Measurements from ENCODE around the gene MKS1. TPM values are rescaled to one million over a fixed set of nuclear protein-coding genes. Genes with fewer than 3 reads are reported as not detected.

The MKS1 gene
- total and polyA plus RNA-seq, 2 donors (not counting 1 experiment from before 2014, with no cell fraction given), result 8.7 to 17.8 TPM

- Histone ChIP-seq H3K4me1 (ENCODE audit: control insufficient read depth, extremely low read depth, insufficient read depth, low read length) (no peaks in the 10 kb centered on the region), H3K4me2 (ENCODE audit: extremely low read depth, insufficient read depth, low read length) (no peak within 1 kb of the TSS), H3K27ac (ENCODE audit: insufficient read depth, low read length) (no peak within 1 kb of the TSS), H4K20me1 (ENCODE audit: control insufficient read depth, extremely low read depth, insufficient read depth, low read length) (no peaks in the 10 kb centered on the region), H3K9me3 (ENCODE audit: control insufficient read depth, insufficient read depth, low read depth, low read length) (no peaks in the 10 kb centered on the region), H3K9ac (ENCODE audit: insufficient read depth, low read length) (no peak within 1 kb of the TSS), H3K4me3 (replicated peaks in 1 of 4; ENCODE audit: control extremely low read depth in 1 of 4, insufficient read depth in 1 of 4, low read depth in 3 of 4, low read length in 4 of 4) (no peak within 1 kb of the TSS), H3K79me2 (ENCODE audit: control insufficient read depth, insufficient read depth, low read length) (no peaks in the 10 kb centered on the region), H3K27me3 (ENCODE audit: control insufficient read depth, insufficient read depth, low read length) (peaks cover 20% of the 10 kb centered on the region), H3K36me3 (ENCODE audit: control insufficient read depth, insufficient read depth, low read length) (no peaks in the 10 kb centered on the region), H2AFZ (ENCODE audit: low read length) (no peak within 1 kb of the TSS)
- TF ChIP-seq EZH2 (IDR thresholded peaks at IDR 0.05; ENCODE audit: low read length, missing control alignments) (no peak), CTCF (conservative IDR thresholded peaks at IDR 0.05 in 1 of 2, IDR thresholded peaks at IDR 0.05 in 1 of 2; ENCODE audit: low read depth in 1 of 2, low read length in 2 of 2) (no peak)
- DNase-seq (ENCODE audit: low read depth in 2 of 2), result no peak
Observed at GRCh38 chr17:58238147-58238634, 19.1 kb upstream of the MKS1 start, which contains the start of gene LPO. Gene LPO, plus strand, starts transcription at chr17:58238584. Its CDS starts 4,396 bp downstream, at chr17:58242980.

- no peak overlapping the region for H2AFZ ChIP-seq (ENCODE audit: low read length)
- no peaks in the 10 kb centered on the region for H4K20me1 ChIP-seq (ENCODE audit: control insufficient read depth, extremely low read depth, insufficient read depth, low read length)
- no peaks in the 10 kb centered on the region for H3K79me2 ChIP-seq (ENCODE audit: control insufficient read depth, insufficient read depth, low read length)
- TF ChIP-seq CTCF (conservative IDR thresholded peaks at IDR 0.05 in 1 of 2, IDR thresholded peaks at IDR 0.05 in 1 of 2; ENCODE audit: low read depth in 1 of 2, low read length in 2 of 2) (no peak), EZH2 (IDR thresholded peaks at IDR 0.05; ENCODE audit: low read length, missing control alignments) (no peak)
- H3K4me3 ChIP-seq (replicated peaks in 1 of 4; ENCODE audit: control extremely low read depth in 1 of 4, insufficient read depth in 1 of 4, low read depth in 3 of 4, low read length in 4 of 4), result no peak overlapping the region
- H3K4me2 ChIP-seq (ENCODE audit: extremely low read depth, insufficient read depth, low read length), result no peak overlapping the region
- no peak for DNase-seq (ENCODE audit: low read depth in 2 of 2)
- H3K36me3 ChIP-seq (ENCODE audit: control insufficient read depth, insufficient read depth, low read length), result no peaks in the 10 kb centered on the region
- H3K9me3 ChIP-seq (ENCODE audit: control insufficient read depth, insufficient read depth, low read depth, low read length), result no peaks in the 10 kb centered on the region
- no peak overlapping the region for H3K27ac ChIP-seq (ENCODE audit: insufficient read depth, low read length)
- no peak overlapping the region for H3K9ac ChIP-seq (ENCODE audit: insufficient read depth, low read length)
- no peaks in the 10 kb centered on the region for H3K4me1 ChIP-seq (ENCODE audit: control insufficient read depth, extremely low read depth, insufficient read depth, low read length)
- H3K27me3 ChIP-seq (ENCODE audit: control insufficient read depth, insufficient read depth, low read length), result peaks cover 12% of the 10 kb centered on the region
Observed at GRCh38 chr17:58236394-58236793, 17.3 kb upstream of the MKS1 start.

- H3K36me3 ChIP-seq (ENCODE audit: control insufficient read depth, insufficient read depth, low read length), result no peaks in the 10 kb centered on the region
- no peak overlapping the region for H3K4me3 ChIP-seq (replicated peaks in 1 of 4; ENCODE audit: control extremely low read depth in 1 of 4, insufficient read depth in 1 of 4, low read depth in 3 of 4, low read length in 4 of 4)
- no peaks in the 10 kb centered on the region for H4K20me1 ChIP-seq (ENCODE audit: control insufficient read depth, extremely low read depth, insufficient read depth, low read length)
- no peaks in the 10 kb centered on the region for H3K4me1 ChIP-seq (ENCODE audit: control insufficient read depth, extremely low read depth, insufficient read depth, low read length)
- no peak for TF ChIP-seq CTCF (conservative IDR thresholded peaks at IDR 0.05 in 1 of 2, IDR thresholded peaks at IDR 0.05 in 1 of 2; ENCODE audit: low read depth in 1 of 2, low read length in 2 of 2)
- H3K27me3 ChIP-seq (ENCODE audit: control insufficient read depth, insufficient read depth, low read length), result peaks cover 12% of the 10 kb centered on the region
- no peaks in the 10 kb centered on the region for H3K9me3 ChIP-seq (ENCODE audit: control insufficient read depth, insufficient read depth, low read depth, low read length)
- H3K27ac ChIP-seq (ENCODE audit: insufficient read depth, low read length), result no peak overlapping the region
- no peak for DNase-seq (ENCODE audit: low read depth in 2 of 2)
- H3K4me2 ChIP-seq (ENCODE audit: extremely low read depth, insufficient read depth, low read length), result no peak overlapping the region
- no peak overlapping the region for H2AFZ ChIP-seq (ENCODE audit: low read length)
- H3K9ac ChIP-seq (ENCODE audit: insufficient read depth, low read length), result no peak overlapping the region
- H3K79me2 ChIP-seq (ENCODE audit: control insufficient read depth, insufficient read depth, low read length), result no peaks in the 10 kb centered on the region
Observed at GRCh38 chr17:58235821-58236220, 16.8 kb upstream of the MKS1 start.
